ENCODE results near the gene ADRA1B. TPM values are rescaled to one million over a fixed set of nuclear protein-coding genes. Genes with fewer than 3 reads are reported as not detected.

ADRA1B gene
- not detected in 2 replicates for total RNA-seq (2013; cell fraction: nucleolus; rRNA removed)
- total RNA-seq (2014; rRNA removed) (not detected in 2 replicates), total RNA-seq (2014; rRNA removed; fragmentation: Illumina TruSeq; extraction: Trizol) (not detected in 2 replicates), total RNA-seq (2021) (not detected in 2 replicates), polyA plus RNA-seq (2011; rRNA removed) (0.04 TPM in 1 of 2 replicates, not detected in the other), polyA plus RNA-seq (2014; fragmentation: Illumina TruSeq; extraction: Trizol) (not detected in 2 replicates), polyA plus RNA-seq (2014; fragmentation: Nextera tagmentation; extraction: Ambion mirVana) (not detected), polyA plus RNA-seq (2014; rRNA removed) (not detected in 2 replicates), polyA plus RNA-seq (2016; fragmentation: Nextera tagmentation; extraction: Ambion mirVana) (not detected), polyA minus RNA-seq (2011; rRNA and poly(A)+ RNA removed) (not detected in 2 replicates), Bru-seq, nascent RNA (percentile 14 among the genes with signal in this experiment), BruChase-seq, experiment 1, labeled RNA remaining after a 6-hour chase (percentile 11 among the genes with signal in this experiment), BruChase-seq, experiment 2, labeled RNA remaining after a 2-hour chase (percentile 14 among the genes with signal in this experiment)
- not detected for polyA plus RNA-seq (2011; ENCODE audit: low read depth)
- polyA plus RNA-seq (2011; cell fraction: cytosol; rRNA removed) = 0.03 TPM in 1 of 2 replicates, not detected in the other
- polyA plus RNA-seq (2011; cell fraction: nucleus; rRNA removed) = not detected in 2 replicates
- polyA plus RNA-seq (2012) = not detected in 2 replicates
- not detected in 2 replicates for polyA minus RNA-seq (2011; cell fraction: cytosol; rRNA and poly(A)+ RNA removed)
- polyA minus RNA-seq (2011; cell fraction: nucleus; rRNA and poly(A)+ RNA removed) = not detected in 2 replicates
- long read RNA-seq, experiment 1, partial matches to known transcripts = 0 of 1 reads
- long read RNA-seq, experiment 1, other reads (novel, unspliced or antisense) = 1 of 1 reads
- long read RNA-seq, experiment 2 = 0 reads

DNA sequence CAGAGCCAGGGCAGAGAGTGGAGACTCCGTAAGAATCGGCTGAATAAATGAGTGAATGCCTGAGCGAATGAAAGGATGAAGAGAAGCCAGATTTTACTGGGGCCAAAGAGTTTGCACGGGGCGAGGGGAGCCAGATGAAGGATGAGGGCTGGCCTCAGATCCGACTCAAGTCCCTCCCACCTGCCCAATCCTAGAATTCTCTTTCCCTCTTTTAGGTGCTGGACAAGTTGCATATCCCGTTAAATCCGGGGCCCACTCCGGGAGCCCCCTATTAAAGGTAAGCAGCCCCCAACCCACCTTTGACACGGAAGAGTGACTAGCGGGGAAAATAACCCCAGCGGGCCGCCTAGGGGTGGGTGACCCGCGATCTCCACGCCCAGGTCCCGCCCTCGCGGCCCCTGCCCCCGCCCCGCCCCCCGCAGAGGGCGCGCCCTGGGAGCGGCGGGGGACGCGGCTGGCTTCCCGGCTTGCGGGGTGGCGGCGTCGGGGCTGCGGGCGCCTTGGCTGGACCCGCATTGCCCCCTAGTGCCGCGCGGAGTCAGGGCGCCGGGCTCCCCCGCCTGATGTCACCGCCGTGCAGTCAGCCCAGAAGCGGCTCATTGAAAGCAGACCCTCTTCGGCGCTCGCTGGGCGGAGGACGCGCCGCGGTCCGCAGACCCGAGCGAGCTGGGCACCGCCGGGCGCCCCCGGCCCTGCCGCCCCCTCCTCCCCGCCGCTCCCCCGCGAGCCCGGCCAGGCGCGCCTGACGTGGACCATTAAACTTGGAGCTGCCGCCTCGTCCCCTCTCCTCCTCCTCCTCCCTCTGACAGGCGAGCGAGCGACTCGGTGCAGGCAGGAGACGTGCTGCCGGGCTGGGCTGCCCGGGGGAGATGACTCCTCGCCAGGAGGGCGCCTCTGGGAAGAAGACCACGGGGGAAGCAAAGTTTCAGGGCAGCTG is at the start of gene ADRA1B:
TSS of gene ADRA1B (plus strand) at position 579 of the 937 bp plus-strand sequence. CDS start 424 bp downstream, outside the sequence.
- peak; percentile 97 for ATAC-seq
- ChIA-PET RAD21 (ENCODE audit: unreplicated experiment) (interaction anchor here (0.6 kb wide), 1 partner anchor 225 kb away, joined by 4 read pairs; no protein-coding TSS in a partner anchor), SMC1A (ENCODE audit: uncharacterized antibody, unreplicated experiment) (interaction anchor here (1.0 kb wide), 2 partner anchors 420 to 474 kb away, joined by 3 read pairs; no protein-coding TSS in a partner anchor), POLR2A (no interaction called here), CTCF (interaction anchor here (0.8 kb wide), 1 partner anchor 13 kb away, joined by 3 read pairs; no protein-coding TSS in a partner anchor)
- Histone ChIP-seq H3K27me3 (replicated peaks in 1 of 2; ENCODE audit: control insufficient read depth in 2 of 2, insufficient read depth in 2 of 2, low read length in 1 of 2) (peaks cover 6 to 10% of the 10 kb centered on the region in 2 experiments), H3K9ac (ENCODE audit: control insufficient read depth, insufficient read depth, low read length) (no peak within 1 kb of the TSS), H4K20me1 (ENCODE audit: control insufficient read depth, insufficient read depth) (no peaks in the 10 kb centered on the region), H3K4me1 (ENCODE audit: control insufficient read depth, insufficient read depth, low read length) (no peaks in the 10 kb centered on the region), H3K79me2 (ENCODE audit: control insufficient read depth, insufficient read depth, low read length) (no peaks in the 10 kb centered on the region), H3K36me3 (ENCODE audit: control insufficient read depth in 2 of 2, insufficient read depth in 2 of 2, low read length in 1 of 2) (no peaks in the 10 kb centered on the region), H3K4me2 (ENCODE audit: control insufficient read depth, insufficient read depth) (no peak within 1 kb of the TSS), H3K27ac (ENCODE audit: control insufficient read depth, insufficient read depth) (no peak within 1 kb of the TSS), H3K4me3 (no peak within 1 kb of the TSS), H3K9me3 (replicated peaks; ENCODE audit: control insufficient read depth, insufficient read depth, low read length) (no peaks in the 10 kb centered on the region), H2AFZ (ENCODE audit: control insufficient read depth, low read depth, low read length) (no peak within 1 kb of the TSS)
- intact Hi-C loops (cut with micrococcal nuclease; ENCODE audit: unreplicated experiment) = loop anchor here (1.0 to 10.0 kb wide), 3 partner anchors 399 to 581 kb away; partner anchors contain the start of gene IL12B
- in situ Hi-C loops (cut with MboI) = loop anchor here (10.0 kb wide), 1 partner anchor 471 kb away; no protein-coding TSS in a partner anchor
- no peak for DNase-seq (ENCODE audit: low read depth, low spot score)
- no TSS peak for BruUV-seq (replicated peaks)
- FAIRE-seq = no peak
- 7% methylated on average over 42 of the region's 81 CpGs for WGBS (ENCODE audit: insufficient coverage, insufficient replicate concordance, low lambda C conversion rate, missing lambda C conversion rate)
- TF ChIP-seq BMI1 (IDR thresholded peaks at IDR 0.05; ENCODE audit: borderline replicate concordance) (no peak), ESRRA (IDR thresholded peaks at IDR 0.05; ENCODE audit: low read length) (no peak), SMC3 (IDR thresholded peaks at IDR 0.05; ENCODE audit: borderline replicate concordance, low read length) (peak; percentile 47; the same call in 1 of the 2 replicates), BACH1 (IDR thresholded peaks at IDR 0.05; ENCODE audit: borderline replicate concordance) (no peak), MEF2A (IDR thresholded peaks at IDR 0.05; ENCODE audit: insufficient read depth, low read depth, low read length) (no peak), ZNF687 (IDR thresholded peaks at IDR 0.05) (no peak), TCF12 (IDR thresholded peaks at IDR 0.05; ENCODE audit: low read depth, low read length) (no peak), KAT2A (conservative IDR thresholded peaks at IDR 0.05; ENCODE audit: control insufficient read depth, low read depth, low read length) (no peak), TARDBP (IDR thresholded peaks at IDR 0.05; ENCODE audit: borderline replicate concordance) (no peak), SPI1 (IDR thresholded peaks at IDR 0.05; ENCODE audit: borderline replicate concordance, insufficient read depth, low read depth, low read length) (no peak), MXI1 (IDR thresholded peaks at IDR 0.05; ENCODE audit: low read depth, low read length) (no peak), CBFB (IDR thresholded peaks at IDR 0.05; ENCODE audit: low read depth) (no peak), IRF3 (IDR thresholded peaks at IDR 0.05) (no peak), BHLHE40 (IDR thresholded peaks at IDR 0.05; ENCODE audit: borderline replicate concordance in 1 of 2, low read depth in 2 of 2, low read length in 1 of 2) (peak in 1 of 2 experiments; percentile 10; a peak in 1 of 4 replicates)
